Naive thymus-derived CD4-positive, alpha-beta T cell (primary cell): ENCODE data around the gene SPTAN1. TPM values are rescaled to one million over a fixed set of nuclear protein-coding genes. Genes with fewer than 3 reads are reported as not detected.

Experiments
- ATAC-seq: fragments of 150-1000 bp; cut with Tn5 transposase; 2 replicates; pipeline ENCODE4 v1.10.0; 2021; ENCODE audit warnings: mild to moderate bottlenecking, moderate library complexity
- CTCF ChIA-PET: fragments of 350-600 bp; sonication (Branson Sonifier 250); formaldehyde crosslinking; loops from one replicate; lab custom pipeline; 2021; ENCODE audit warnings: antibody characterized with exemption; lab: Charles Lee
- POLR2A ChIA-PET: fragments of 350-600 bp; sonication (Branson Sonifier 250); formaldehyde crosslinking; loops from one replicate; lab custom pipeline; 2021; ENCODE audit warnings: antibody characterized with exemption, inconsistent platforms; lab: Charles Lee
- DNase-seq, 9 donors: peaks; one replicate each; pipeline versions ENCODE4 v3.0.0 to v3.0.0-alpha.2; 2020 to 2022; ENCODE audit warnings: mixed read lengths in 1 of 9
- H3K27ac ChIP-seq: one replicate; pipeline ENCODE4 v1.7.0; 2013; ENCODE audit warnings: mild to moderate bottlenecking, low read depth, low read length, moderate library complexity
- H3K27me3 ChIP-seq, 2 donors: one replicate each; pipeline ENCODE4 v1.7.0; 2013; ENCODE audit warnings: low read length in 2 of 2, mild to moderate bottlenecking in 2 of 2, moderate library complexity in 2 of 2; ENCODE audit not compliant: control insufficient read depth in 2 of 2, insufficient read depth in 2 of 2
- H3K36me3 ChIP-seq, 3 experiments: 1 replicate in 2 of 3; 2 replicates in 1 of 3; pipeline ENCODE4 v1.7.0; 2013; ENCODE audit warnings: low read length in 3 of 3, mild to moderate bottlenecking in 3 of 3, moderate library complexity in 1 of 3; ENCODE audit not compliant: insufficient read depth in 3 of 3, control insufficient read depth in 2 of 3
- H3K4me1 ChIP-seq, 2 donors: one replicate each; pipeline ENCODE4 v1.7.0; 2013; ENCODE audit warnings: low read length in 2 of 2, mild to moderate bottlenecking in 2 of 2, moderate library complexity in 1 of 2; ENCODE audit not compliant: control insufficient read depth in 2 of 2, insufficient read depth in 2 of 2
- H3K4me3 ChIP-seq: 2 replicates; pipeline ENCODE4 v1.7.0; 2013; ENCODE audit warnings: mild to moderate bottlenecking, low read length
- H3K9me3 ChIP-seq, 3 experiments: 1 replicate in 2 of 3; 2 replicates in 1 of 3; pipeline ENCODE4 v1.7.0; 2013; ENCODE audit warnings: low read length in 3 of 3; ENCODE audit not compliant: control insufficient read depth in 2 of 3
- H3K27ac Mint-ChIP-seq, 9 donors: one replicate each; pipeline ENCODE4 v1.8.0; 2020 to 2022; ENCODE audit warnings: mixed read lengths in 9 of 9, mild to moderate bottlenecking in 8 of 9, moderate library complexity in 5 of 9, inconsistent platforms in 2 of 9
- H3K27me3 Mint-ChIP-seq, 5 donors: one replicate each; pipeline ENCODE4 v1.8.0; 2021 to 2022; ENCODE audit warnings: mixed read lengths in 5 of 5, mild to moderate bottlenecking in 1 of 5
- H3K36me3 Mint-ChIP-seq, 5 donors: one replicate each; pipeline ENCODE4 v1.8.0; 2020 to 2022; ENCODE audit warnings: mixed read lengths in 5 of 5, mild to moderate bottlenecking in 3 of 5, inconsistent platforms in 1 of 5
- H3K4me1 Mint-ChIP-seq, 7 donors: one replicate each; pipeline ENCODE4 v1.8.0; 2020 to 2022; ENCODE audit warnings: mixed read lengths in 7 of 7, mild to moderate bottlenecking in 3 of 7, inconsistent platforms in 1 of 7
- H3K4me3 Mint-ChIP-seq, 10 donors: one replicate each; pipeline ENCODE4 v1.8.0; 2020 to 2022; ENCODE audit warnings: mild to moderate bottlenecking in 10 of 10, mixed read lengths in 10 of 10, moderate library complexity in 6 of 10, inconsistent platforms in 2 of 10
- H3K9me3 Mint-ChIP-seq, 11 donors: one replicate each; pipeline ENCODE4 v1.8.0; 2020 to 2022; ENCODE audit warnings: mixed read lengths in 11 of 11, mild to moderate bottlenecking in 4 of 11, inconsistent platforms in 1 of 11, moderate library complexity in 1 of 11
- intact Hi-C, 2 donors: fragments of 100-400 bp; cut with micrococcal nuclease; formaldehyde crosslinking; loops; one replicate each; pipeline ENCODE4 v1.15.1; 2023
- polyA plus RNA-seq, 2 donors: library from polyadenylated mRNA; unstranded; fragments of 300-500 nt; fragmentation: Illumina TruSeq; gene quantifications; one replicate each; pipeline ENCODE4 v1.2.3, GENCODE V29; 2021
- total RNA-seq, 6 experiments: library from RNA in 5 of 6; stranded (reverse) in 5 of 6; gene quantifications; 1 replicate in 5 of 6; 2 replicates in 1 of 6; pipeline ENCODE4 v1.2.3 and lab custom pipeline; 2021 to 2026

Gene SPTAN1
- total and polyA plus RNA-seq, 7 experiments from 2014 or later, result 46.6 to 433 (median 365) TPM

DNA sequence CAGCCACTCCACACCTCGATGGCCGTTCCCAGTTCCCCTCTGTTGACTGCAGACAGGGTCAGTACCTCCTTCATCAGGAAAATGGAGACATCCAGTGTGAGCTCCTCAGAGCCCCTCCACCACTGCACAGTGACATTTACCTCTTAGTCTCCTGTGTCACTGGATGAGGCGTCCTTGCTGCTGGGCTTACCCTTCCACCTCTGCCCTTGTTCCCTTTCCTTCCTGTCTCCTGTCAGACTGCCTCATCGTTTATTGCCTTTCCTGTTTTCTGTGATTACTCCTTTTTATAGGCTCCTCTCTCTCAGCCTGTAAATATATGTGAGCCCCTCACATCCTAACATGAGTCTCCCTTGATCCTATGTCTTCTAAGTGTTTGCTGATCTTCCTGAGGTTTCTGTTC lies 23.2 kb upstream of the SPTAN1 start:
- H3K36me3 Mint-ChIP-seq, result peaks cover 6 to 35% (median 24%) of the 10 kb centered on the region in 5 donors

DNA sequence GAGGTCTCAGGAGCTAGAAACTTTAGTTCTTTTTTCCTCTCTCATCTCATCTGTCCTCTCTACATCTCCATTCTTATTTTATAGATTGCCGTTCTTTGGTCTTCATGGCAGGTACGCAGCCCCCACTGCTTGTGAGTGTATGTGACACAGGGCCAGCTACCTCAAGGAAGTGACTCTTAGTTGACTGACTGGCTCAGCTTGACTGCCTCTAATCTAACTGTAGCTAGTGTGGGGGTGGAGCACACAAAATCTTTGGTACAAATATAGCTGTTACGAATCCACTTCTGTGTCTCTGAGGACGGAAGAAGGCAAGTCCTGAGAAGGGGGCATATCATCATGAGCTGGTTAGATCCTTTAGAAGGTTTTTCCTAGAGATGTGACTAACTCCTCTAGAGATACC lies 19.8 kb upstream of the SPTAN1 start:
- no peaks in the 10 kb centered on the region for H3K9me3 Mint-ChIP-seq
- H3K4me3 Mint-ChIP-seq, result no peak overlapping the region
- ATAC-seq, result no peak
- peaks cover 12 to 85% (median 26%) of the 10 kb centered on the region in 3 experiments for H3K36me3 ChIP-seq
- no peak overlapping the region for H3K27ac ChIP-seq
- no peaks in the 10 kb centered on the region for H3K4me1 ChIP-seq
- no peak for DNase-seq
- POLR2A ChIA-PET, result no interaction called here
- H3K27ac Mint-ChIP-seq, result peak overlapping the region in 4 of 9 donors; percentile 45 to 70 (median 58)
- peaks cover 6 to 39% (median 21%) of the 10 kb centered on the region in 5 donors for H3K36me3 Mint-ChIP-seq
- no peaks in the 10 kb centered on the region for H3K9me3 ChIP-seq
- no peaks in the 10 kb centered on the region for H3K27me3 ChIP-seq
- intact Hi-C loops, result no loop called here
- peaks cover 0 to 3% (median 0%) of the 10 kb centered on the region in 7 donors for H3K4me1 Mint-ChIP-seq
- no peaks in the 10 kb centered on the region for H3K27me3 Mint-ChIP-seq
- CTCF ChIA-PET, result interaction anchor here (0.7 kb wide), 2 partner anchors 62 to 76 kb away, joined by 3 read pairs; no protein-coding TSS in a partner anchor
- H3K4me3 ChIP-seq, result no peak overlapping the region

More for the DNA sequence above, 23.2 kb upstream of the SPTAN1 start:
- ChIA-PET POLR2A (no interaction called here), CTCF (no interaction called here)
- peak overlapping the region in 4 of 9 donors; percentile 5 to 77 (median 58) for H3K27ac Mint-ChIP-seq
- H3K4me3 ChIP-seq, result no peak overlapping the region
- no peak overlapping the region for H3K27ac ChIP-seq
- H3K27me3 ChIP-seq, result no peaks in the 10 kb centered on the region
- DNase-seq, result no peak
- H3K36me3 ChIP-seq, result peaks cover 27 to 87% (median 28%) of the 10 kb centered on the region in 3 experiments
- no peak for ATAC-seq
- no peak overlapping the region for H3K4me3 Mint-ChIP-seq
- intact Hi-C loops, result no loop called here
- no peaks in the 10 kb centered on the region for H3K27me3 Mint-ChIP-seq
- peaks cover 0 to 3% (median 0%) of the 10 kb centered on the region in 7 donors for H3K4me1 Mint-ChIP-seq
- H3K4me1 ChIP-seq, result no peaks in the 10 kb centered on the region
- no peaks in the 10 kb centered on the region for H3K9me3 ChIP-seq
- H3K9me3 Mint-ChIP-seq, result no peaks in the 10 kb centered on the region

DNA sequence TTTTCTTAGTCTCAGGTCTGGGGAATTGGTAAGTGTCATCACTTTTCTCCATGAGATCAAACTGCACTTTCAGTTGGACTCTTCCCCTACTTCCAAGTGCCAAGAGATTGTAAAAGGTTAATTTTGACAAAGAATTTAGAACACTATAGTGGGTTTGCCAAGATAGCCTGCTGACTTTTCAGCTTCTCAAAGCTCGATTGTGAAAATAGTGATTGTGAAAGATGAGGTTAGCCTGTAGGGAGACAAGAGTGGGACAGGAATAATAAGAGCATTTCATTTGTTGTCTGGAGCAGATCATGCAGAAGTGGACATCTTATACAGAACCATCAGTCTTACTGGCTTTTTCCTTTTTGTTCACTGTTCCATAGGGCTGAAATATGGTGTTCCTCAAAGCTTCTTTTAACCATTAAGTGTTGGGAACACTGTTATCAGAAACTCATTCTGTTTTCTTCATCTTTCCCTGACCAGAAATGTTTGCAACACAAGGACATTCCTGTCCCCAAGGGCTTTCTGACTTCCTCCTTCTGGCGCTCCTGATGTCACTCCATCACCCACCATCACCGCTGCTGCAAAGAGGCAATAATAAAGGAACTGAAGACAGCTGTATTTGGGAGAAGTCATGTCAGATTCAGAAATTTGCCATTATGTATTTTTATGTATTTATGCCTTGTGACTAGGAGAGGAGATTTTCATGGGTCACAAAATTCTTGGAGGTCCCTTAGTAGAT lies 11.6 kb upstream of the SPTAN1 start:
- Histone ChIP-seq H3K36me3 (peaks cover 27 to 67% (median 32%) of the 10 kb centered on the region in 3 experiments), H3K4me3 (no peak overlapping the region), H3K27ac (no peak overlapping the region), H3K9me3 (no peaks in the 10 kb centered on the region), H3K27me3 (no peaks in the 10 kb centered on the region), H3K4me1 (peaks cover 0 to 8% of the 10 kb centered on the region in 2 donors)
- CTCF ChIA-PET, result interaction anchor here (0.6 kb wide), 1 partner anchor 9 kb away, joined by 3 read pairs; no protein-coding TSS in a partner anchor
- Mint-ChIP-seq H3K36me3 (peaks cover 10 to 48% (median 27%) of the 10 kb centered on the region in 5 donors), H3K4me1 (peaks cover 0 to 2% (median 0%) of the 10 kb centered on the region in 7 donors), H3K27me3 (no peaks in the 10 kb centered on the region), H3K27ac (peak overlapping the region in 3 of 9 donors; percentile 4 to 52 (median 9)), H3K9me3 (no peaks in the 10 kb centered on the region), H3K4me3 (no peak overlapping the region)
- POLR2A ChIA-PET, result interaction anchor here (0.6 to 6.8 kb wide), 5 partner anchors 11 to 39 kb away, joined by 3 to 53 read pairs (median 3); partner anchors contain the start of gene SPTAN1
- ATAC-seq (no peak), DNase-seq (no peak)
- intact Hi-C loops, result no loop called here

DNA sequence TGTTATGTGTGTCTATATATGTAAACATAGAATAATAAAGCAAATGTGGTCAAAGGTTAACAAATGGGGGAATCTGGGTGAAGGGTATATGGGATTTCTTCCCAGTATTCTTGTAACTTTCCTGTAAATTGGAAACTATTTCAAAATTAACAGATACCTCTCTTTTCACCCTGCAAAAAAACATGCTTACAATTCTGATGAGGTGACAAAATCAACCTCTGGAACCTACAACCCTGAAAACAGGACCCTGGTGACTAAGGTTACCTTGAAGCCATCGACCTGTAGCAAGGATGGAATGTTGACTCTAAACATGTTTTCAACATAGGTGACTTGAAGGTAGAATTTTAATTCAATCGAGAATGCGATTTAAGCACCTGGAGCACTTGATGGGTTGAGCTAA lies 5.9 kb upstream of the SPTAN1 start:
- ChIA-PET CTCF (no interaction called here), POLR2A (interaction anchor here (0.9 kb wide), 1 partner anchor 45 kb away, joined by 4 read pairs; no protein-coding TSS in a partner anchor)
- Histone ChIP-seq H3K27ac (no peak overlapping the region), H3K36me3 (peaks cover 0 to 10% (median 5%) of the 10 kb centered on the region in 3 experiments), H3K4me1 (peaks cover 10% of the 10 kb centered on the region in 2 donors), H3K9me3 (no peaks in the 10 kb centered on the region), H3K4me3 (no peak overlapping the region), H3K27me3 (no peaks in the 10 kb centered on the region)
- no peaks in the 10 kb centered on the region for H3K9me3 Mint-ChIP-seq
- DNase-seq (no peak), ATAC-seq (no peak)
- intact Hi-C loops, result loop anchor here in 1 of 2 donors (5.0 kb wide), 1 partner anchor 566 kb away; the partner anchor contains the start of genes CRAT and PTPA
- peaks cover 0 to 9% (median 8%) of the 10 kb centered on the region in 5 donors for H3K36me3 Mint-ChIP-seq
- H3K27ac Mint-ChIP-seq, result no peak overlapping the region
- H3K4me3 Mint-ChIP-seq, result no peak overlapping the region
- H3K27me3 Mint-ChIP-seq, result no peaks in the 10 kb centered on the region
- peaks cover 2 to 29% (median 21%) of the 10 kb centered on the region in 7 donors for H3K4me1 Mint-ChIP-seq

DNA sequence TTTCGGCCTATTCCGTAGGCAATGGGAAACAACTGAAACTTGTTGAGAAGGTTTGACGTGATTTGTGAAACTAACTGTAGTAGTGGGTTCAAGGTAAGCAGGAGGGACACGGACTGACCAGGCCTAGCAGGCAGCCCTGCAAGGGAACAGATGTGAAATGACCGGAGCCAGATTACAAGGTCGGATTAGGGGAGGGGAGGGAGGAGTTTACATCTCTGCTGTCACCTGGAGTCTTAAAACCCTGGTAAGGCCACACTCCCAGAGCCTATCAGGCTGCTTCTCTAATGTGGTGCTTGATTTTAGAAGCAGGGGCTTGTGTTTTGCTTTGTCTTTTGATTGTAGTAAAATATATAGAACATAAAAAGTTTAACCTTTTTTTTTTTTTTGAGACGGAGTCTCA lies 3.5 kb upstream of the SPTAN1 start:
- peaks cover 0 to 1% (median 0%) of the 10 kb centered on the region in 5 donors for H3K36me3 Mint-ChIP-seq
- Histone ChIP-seq H3K27me3 (no peaks in the 10 kb centered on the region), H3K36me3 (no peaks in the 10 kb centered on the region), H3K4me3 (no peak overlapping the region), H3K4me1 (peaks cover 14 to 15% of the 10 kb centered on the region in 2 donors), H3K9me3 (no peaks in the 10 kb centered on the region), H3K27ac (no peak overlapping the region)
- no peaks in the 10 kb centered on the region for H3K9me3 Mint-ChIP-seq
- ChIA-PET POLR2A (no interaction called here), CTCF (no interaction called here)
- no peak for ATAC-seq
- no peak overlapping the region for H3K4me3 Mint-ChIP-seq
- no peaks in the 10 kb centered on the region for H3K27me3 Mint-ChIP-seq
- intact Hi-C loops, result loop anchor here in 1 of 2 donors (5.0 kb wide), 1 partner anchor 563 kb away; the partner anchor contains the start of genes CRAT and PTPA
- H3K27ac Mint-ChIP-seq, result peak overlapping the region in 2 of 9 donors; percentile 40 to 82
- peaks cover 7 to 34% (median 26%) of the 10 kb centered on the region in 7 donors for H3K4me1 Mint-ChIP-seq
- DNase-seq, result no peak

DNA sequence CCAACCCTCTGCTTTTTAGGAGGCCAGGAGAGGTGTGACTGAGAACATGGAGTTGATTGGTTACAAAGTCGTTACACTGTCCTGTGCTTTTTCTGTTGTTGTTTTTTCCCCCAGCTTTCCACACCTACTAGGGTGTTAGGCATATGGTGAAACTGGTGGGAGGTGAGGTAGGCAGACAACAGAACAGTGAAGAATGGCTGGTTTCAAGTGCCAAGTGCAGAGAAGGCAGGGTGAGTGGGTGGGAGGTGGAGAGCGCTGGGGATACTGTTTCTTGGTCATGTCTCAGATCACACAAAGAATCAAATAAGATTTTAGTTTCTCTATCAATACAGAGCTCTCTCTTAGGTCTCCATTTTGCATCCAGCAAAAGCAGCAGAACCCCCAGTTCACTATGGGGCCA lies 2.2 kb upstream of the SPTAN1 start:
- Mint-ChIP-seq H3K27me3 (no peaks in the 10 kb centered on the region), H3K9me3 (no peaks in the 10 kb centered on the region), H3K4me1 (peaks cover 7 to 34% (median 26%) of the 10 kb centered on the region in 7 donors), H3K36me3 (no peaks in the 10 kb centered on the region), H3K4me3 (peak overlapping the region in 8 of 10 donors; percentile 39 to 94 (median 62)), H3K27ac (peak overlapping the region; percentile 45 to 98 (median 97))
- Histone ChIP-seq H3K4me3 (no peak overlapping the region), H3K9me3 (no peaks in the 10 kb centered on the region), H3K4me1 (peaks cover 26 to 28% of the 10 kb centered on the region in 2 donors), H3K36me3 (no peaks in the 10 kb centered on the region), H3K27ac (peak overlapping the region; percentile 94), H3K27me3 (no peaks in the 10 kb centered on the region)
- no peak for ATAC-seq
- CTCF ChIA-PET, result interaction anchor here (0.8 kb wide), 1 partner anchor 9 kb away, joined by 3 read pairs; no protein-coding TSS in a partner anchor
- intact Hi-C loops, result loop anchor here (5.0 kb wide), 5 partner anchors 37 to 352 kb away; partner anchors contain the start of genes COQ4 (in 1 of the 2), SET (in 1 of the 2) and TRUB2 (in 1 of the 2)
- POLR2A ChIA-PET, result interaction anchor here (0.6 to 5.3 kb wide), 15 partner anchors 9 to 300 kb away, joined by 3 to 53 read pairs (median 4); partner anchors contain the start of genes GLE1 and URM1
- DNase-seq, result peak in 2 of 9 donors; percentile 2 to 61
